ENCODE data around the gene CSPG4. TPM values are rescaled to one million over a fixed set of nuclear protein-coding genes. Genes with fewer than 3 reads are reported as not detected.

The CSPG4 gene, protein sequence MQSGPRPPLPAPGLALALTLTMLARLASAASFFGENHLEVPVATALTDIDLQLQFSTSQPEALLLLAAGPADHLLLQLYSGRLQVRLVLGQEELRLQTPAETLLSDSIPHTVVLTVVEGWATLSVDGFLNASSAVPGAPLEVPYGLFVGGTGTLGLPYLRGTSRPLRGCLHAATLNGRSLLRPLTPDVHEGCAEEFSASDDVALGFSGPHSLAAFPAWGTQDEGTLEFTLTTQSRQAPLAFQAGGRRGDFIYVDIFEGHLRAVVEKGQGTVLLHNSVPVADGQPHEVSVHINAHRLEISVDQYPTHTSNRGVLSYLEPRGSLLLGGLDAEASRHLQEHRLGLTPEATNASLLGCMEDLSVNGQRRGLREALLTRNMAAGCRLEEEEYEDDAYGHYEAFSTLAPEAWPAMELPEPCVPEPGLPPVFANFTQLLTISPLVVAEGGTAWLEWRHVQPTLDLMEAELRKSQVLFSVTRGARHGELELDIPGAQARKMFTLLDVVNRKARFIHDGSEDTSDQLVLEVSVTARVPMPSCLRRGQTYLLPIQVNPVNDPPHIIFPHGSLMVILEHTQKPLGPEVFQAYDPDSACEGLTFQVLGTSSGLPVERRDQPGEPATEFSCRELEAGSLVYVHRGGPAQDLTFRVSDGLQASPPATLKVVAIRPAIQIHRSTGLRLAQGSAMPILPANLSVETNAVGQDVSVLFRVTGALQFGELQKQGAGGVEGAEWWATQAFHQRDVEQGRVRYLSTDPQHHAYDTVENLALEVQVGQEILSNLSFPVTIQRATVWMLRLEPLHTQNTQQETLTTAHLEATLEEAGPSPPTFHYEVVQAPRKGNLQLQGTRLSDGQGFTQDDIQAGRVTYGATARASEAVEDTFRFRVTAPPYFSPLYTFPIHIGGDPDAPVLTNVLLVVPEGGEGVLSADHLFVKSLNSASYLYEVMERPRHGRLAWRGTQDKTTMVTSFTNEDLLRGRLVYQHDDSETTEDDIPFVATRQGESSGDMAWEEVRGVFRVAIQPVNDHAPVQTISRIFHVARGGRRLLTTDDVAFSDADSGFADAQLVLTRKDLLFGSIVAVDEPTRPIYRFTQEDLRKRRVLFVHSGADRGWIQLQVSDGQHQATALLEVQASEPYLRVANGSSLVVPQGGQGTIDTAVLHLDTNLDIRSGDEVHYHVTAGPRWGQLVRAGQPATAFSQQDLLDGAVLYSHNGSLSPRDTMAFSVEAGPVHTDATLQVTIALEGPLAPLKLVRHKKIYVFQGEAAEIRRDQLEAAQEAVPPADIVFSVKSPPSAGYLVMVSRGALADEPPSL (N-terminal part only)
- total RNA-seq, result 144 and 158 TPM in 2 replicates

DNA sequence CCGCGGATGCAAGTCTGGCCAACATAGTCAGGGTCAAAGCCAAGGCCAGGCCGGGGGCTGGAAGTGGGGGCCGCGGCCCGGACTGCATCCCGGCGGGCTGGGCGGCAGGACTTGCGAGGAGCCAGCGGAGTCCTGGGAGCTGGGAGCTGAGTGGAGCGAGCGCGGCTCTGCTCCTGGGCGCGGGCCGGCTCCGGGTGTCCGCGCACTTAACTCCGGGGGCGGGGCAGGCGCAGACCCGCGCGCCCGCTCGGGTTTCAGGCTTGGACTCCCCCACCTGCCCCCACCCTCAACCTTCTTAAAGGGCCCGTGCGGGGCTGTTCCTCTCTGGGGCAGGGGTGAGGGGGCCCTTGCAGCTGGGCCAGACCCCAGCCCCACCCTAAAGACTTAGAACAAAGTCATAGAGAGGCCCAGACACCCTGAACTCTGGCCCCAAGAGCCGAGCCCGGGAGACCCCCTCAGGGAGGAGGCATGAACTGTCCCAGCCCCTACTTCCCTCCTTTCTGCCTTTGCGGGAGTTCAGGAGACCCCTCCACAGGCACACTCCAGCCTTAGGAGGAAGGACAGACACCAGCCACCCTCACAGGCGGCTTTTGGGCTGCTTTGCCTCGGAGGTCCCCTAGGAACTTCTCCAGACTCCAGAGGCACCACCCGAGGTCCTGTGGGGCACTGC, at the start of gene CSPG4:
TSS of gene CSPG4 (minus strand) at position 181 of the 670 bp plus-strand sequence. CDS start at position 88, 93 bp downstream.

DNA sequence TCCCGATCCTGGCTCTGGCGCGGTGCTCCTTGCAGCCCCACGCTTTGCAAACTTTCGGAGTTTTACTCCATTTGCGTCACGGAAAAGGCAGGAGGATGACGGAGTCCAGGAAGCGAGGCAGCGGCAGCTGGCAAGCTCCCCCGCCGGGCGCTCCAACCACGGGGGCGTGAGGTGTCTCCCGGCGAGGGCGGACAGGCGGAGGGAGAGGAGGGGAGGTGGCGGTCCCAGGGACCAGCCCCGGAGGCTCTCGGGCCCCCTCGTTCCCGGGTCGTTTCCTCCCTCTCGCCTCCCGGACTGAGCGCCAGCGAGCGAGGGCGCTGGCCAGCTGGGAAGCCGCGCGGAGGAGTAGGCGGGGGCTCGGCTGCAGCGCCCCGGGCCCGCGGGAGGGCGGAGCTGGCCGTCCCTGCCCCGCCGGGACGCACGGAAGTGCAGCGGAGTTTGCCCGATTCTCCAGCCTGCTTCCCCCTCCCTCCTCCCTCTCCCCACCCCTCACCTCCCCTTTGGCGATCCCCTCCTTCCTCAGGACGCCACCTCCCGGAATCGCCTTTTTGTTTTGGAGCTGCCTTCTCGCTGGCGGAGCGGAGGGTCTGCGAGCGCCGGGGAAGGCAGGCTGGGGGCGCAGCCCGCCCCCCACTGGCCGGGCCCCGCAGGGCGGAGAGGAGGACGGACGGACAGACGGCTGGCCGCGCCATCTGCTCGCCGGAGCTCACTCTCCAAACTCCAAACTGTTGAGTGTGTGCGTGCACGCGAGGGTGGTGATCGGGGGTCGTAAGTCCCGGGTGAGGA, 65.1 kb downstream of the CSPG4 start, which contains the start of gene SNX33:
TSS of gene SNX33 (plus strand) at position 543 of the 786 bp plus-strand sequence. CDS start 1,191 bp downstream, outside the sequence.

DNA sequence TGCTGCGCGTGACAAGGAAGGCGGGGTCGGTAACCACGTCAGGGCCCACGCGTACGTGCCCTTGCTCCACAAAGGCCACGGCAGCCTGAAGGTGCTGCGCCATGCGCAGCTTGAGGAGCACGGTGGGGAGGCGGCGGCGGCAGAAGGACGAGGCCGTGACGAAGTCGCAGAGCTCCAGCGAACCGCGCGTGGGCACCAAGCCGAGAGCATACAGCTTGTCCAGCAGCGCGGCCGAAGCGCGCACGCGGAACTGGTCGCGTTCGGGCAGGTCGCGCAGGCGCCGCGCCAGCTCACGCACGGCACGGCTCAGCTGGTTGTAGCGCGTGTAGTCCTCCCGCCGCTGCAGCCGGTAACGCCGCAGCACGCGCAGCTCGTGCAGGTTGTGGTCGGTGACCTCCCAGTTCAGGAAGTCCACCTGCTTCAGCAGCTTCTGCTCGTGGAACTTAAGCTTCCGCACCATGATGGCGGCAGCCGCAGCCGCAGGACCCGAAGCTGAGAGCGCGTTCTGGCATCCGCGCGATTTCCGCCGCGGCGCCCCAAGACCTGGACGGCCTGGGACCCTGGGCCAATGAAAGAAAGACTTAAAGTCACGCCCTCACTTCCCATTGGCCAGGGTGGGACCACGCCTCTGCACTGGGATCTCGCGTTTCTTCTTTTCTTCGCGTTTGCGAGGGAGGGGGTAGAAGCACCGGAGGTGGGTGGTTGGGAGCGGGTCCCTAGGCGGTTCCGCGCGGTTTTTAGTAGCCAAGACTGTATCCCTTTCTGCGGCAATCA, 72.8 kb downstream of the CSPG4 start, which contains the start of gene IMP3:
TSS of gene IMP3 (minus strand) at position 516 of the 774 bp plus-strand sequence. CDS start at position 460, 56 bp downstream.

DNA sequence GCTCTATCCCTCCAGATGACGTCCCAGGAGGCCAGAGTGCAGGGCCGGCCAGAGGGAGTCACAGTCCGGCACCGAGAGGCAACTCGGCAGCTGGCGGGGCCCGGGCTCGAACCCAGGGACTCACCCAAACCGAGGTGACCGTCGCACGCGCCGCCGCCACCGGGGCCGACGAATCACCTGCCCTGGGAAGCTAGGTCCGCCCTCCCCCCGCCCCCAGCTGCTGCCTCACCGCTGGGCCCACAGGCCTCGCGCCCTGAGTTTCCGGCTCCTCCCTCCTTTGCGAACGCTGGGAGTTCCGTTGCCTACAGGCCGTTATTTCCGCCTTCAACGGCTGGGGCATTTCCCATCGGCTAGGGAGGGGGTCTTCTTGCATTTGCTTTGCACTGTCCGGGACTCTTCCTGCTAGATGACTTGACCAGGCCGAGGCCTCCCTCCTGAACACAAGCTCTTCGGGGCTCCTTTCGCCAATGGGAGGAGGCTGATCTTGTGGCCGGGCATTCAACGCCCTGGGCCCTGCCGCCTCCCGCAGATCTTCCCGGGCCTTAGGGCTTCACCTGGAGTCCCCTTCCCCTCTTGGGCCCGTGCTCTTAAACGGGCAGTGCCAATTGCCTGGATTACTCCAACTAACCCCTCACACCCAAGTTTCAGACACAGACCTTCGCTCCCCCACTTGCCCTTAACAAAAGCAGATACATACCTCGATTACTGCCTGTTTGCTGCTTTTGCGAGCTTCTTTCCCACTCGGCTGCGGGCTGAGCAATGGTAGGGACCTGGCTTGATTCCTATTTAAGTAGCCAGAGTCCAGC, 86.9 kb downstream of the CSPG4 start, which contains the start of gene SNUPN:
TSS of gene SNUPN (minus strand) at position 184 of the 806 bp plus-strand sequence. CDS start 4,674 bp downstream, outside the sequence.

Other genes starting within 250 kb of the CSPG4 start
- 25.0 and 26.2 TPM in 2 replicates for gene PTPN9, start 133.5 kb downstream of the CSPG4 start, total RNA-seq
- gene SNUPN, start 87.1 kb downstream of the CSPG4 start, total RNA-seq, result 35.8 and 48.1 TPM in 2 replicates
- 59.8 and 76.2 TPM in 2 replicates for gene IMP3, start 72.6 kb downstream of the CSPG4 start, total RNA-seq
- 42.6 and 44.7 TPM in 2 replicates for gene SNX33, start 64.9 kb downstream of the CSPG4 start, total RNA-seq
- 84.4 and 92.9 TPM in 2 replicates for gene UBE2Q2, start 130.6 kb upstream of the CSPG4 start, total RNA-seq
- 27.7 and 29.9 TPM in 2 replicates for gene FBXO22, start 191.0 kb upstream of the CSPG4 start, total RNA-seq

All from articular chondrocyte of knee joint (primary cell).